ENCODE measurements around the gene AFAP1L2. TPM values are rescaled to one million over a fixed set of nuclear protein-coding genes. Genes with fewer than 3 reads are reported as not detected.
A peak's percentile ranks its signal among the peaks of the same experiment; 100 is the strongest.

AFAP1L2 gene
- total RNA-seq, 1 donor, result 7.3 TPM

DNA sequence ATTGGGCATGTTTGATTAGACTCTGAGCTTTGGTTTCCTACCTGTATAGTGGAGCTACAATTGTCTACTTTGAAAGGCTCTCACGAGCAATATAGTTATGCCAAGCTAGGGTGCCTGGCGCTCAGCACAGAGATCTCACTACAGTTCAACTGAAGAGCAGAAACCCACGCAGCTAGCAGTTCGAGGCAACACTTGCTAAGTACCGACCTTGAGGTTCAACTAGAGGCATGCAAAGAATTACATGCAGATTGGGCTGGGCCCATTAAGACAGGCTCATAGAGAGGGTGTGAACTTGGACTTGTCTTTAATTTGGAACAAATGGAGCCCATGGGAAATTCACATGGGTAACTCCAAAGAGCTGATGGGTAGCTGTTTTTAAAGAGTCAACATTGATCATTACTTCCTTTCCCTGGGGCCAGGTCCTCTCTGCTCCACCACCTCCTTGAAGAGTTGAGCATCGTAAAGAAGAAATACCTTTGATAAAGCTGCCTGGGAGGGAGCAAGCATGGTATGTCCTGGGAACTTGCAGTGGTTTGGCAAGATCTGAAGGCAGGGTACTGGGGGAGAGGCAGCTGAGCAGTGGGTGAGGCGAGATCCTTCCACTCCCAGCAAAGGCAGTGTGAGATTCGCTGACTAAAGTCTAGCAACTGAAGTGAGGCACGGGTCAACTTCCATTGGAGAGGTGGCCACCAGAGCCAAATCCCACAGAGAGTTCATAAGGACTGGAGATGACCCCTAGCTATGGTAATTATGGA, 25.5 kb upstream of the AFAP1L2 start:
- TF ChIP-seq, protein P1, sequence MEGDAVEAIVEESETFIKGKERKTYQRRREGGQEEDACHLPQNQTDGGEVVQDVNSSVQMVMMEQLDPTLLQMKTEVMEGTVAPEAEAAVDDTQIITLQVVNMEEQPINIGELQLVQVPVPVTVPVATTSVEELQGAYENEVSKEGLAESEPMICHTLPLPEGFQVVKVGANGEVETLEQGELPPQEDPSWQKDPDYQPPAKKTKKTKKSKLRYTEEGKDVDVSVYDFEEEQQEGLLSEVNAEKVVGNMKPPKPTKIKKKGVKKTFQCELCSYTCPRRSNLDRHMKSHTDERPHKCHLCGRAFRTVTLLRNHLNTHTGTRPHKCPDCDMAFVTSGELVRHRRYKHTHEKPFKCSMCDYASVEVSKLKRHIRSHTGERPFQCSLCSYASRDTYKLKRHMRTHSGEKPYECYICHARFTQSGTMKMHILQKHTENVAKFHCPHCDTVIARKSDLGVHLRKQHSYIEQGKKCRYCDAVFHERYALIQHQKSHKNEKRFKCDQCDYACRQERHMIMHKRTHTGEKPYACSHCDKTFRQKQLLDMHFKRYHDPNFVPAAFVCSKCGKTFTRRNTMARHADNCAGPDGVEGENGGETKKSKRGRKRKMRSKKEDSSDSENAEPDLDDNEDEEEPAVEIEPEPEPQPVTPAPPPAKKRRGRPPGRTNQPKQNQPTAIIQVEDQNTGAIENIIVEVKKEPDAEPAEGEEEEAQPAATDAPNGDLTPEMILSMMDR (IDR thresholded peaks at IDR 0.05; ENCODE audit: insufficient read depth, low read depth, low read length), result no peak
- no peak for DNase-seq (ENCODE audit: low read depth)
- H3K4me3 ChIP-seq (ENCODE audit: low read depth, low read length), result no peak overlapping the region

DNA sequence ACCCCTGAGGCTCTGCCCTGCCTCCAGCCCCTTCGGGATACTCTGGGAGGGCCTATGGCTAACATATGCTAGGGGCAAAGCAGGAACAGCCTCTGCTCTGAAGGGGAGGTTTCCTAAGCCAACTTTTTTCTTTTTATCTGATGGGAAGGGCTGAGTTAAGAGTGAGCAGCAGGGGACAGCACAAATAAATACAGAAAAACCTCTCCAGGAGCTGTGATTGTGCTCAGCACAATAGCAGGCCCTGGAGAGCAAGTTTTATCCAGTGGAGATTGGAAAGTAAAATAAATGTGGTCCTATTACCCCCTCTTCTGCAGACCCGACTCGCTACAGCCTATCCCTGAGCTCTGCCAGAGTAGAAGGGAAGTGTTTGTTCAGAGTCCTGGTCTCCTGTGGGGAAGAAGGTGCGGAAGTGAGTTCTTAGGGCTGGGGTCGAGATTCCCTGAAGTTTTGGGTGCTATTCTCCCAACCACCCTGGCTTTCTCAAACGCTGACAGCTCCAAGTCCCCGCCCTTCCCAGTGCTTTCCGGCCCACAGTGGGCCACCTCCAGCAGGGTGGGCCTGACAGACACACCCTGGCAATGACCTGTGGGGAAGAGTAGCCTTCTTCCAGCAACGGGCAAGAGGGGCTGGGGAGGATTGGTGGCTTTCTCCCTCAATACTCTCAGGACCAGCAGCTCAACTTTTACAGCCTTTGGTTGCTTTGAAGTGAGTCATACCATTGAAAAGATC, 23.0 kb upstream of the AFAP1L2 start:
- no peak overlapping the region for H3K4me3 ChIP-seq (ENCODE audit: low read depth, low read length)
- TF ChIP-seq, protein P1 (IDR thresholded peaks at IDR 0.05; ENCODE audit: insufficient read depth, low read depth, low read length), result peak; percentile 6
- DNase-seq (ENCODE audit: low read depth), result no peak

DNA sequence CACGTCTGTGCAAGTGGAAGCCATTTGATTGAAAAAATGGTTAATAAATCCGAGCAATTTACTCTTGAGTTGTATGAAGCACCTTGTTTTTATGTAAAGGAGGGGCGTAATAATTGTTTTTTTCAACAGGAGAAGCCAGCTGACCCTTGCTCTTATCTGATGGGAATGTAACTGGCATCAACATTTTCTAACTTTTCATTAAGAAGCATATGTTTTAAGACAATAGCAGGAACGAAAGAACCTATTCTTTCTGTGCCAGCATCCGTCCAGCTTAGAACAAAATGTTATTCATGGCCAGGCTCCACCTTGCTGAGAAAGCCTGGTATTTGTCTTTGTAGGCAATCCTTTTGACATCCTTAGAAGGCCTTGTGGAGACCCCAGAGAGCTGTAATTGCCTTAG, 22.2 kb upstream of the AFAP1L2 start:
- H3K4me3 ChIP-seq (ENCODE audit: low read depth, low read length), result no peak overlapping the region
- no peak for DNase-seq (ENCODE audit: low read depth)
- TF ChIP-seq, protein P1 (IDR thresholded peaks at IDR 0.05; ENCODE audit: insufficient read depth, low read depth, low read length), result no peak

DNA sequence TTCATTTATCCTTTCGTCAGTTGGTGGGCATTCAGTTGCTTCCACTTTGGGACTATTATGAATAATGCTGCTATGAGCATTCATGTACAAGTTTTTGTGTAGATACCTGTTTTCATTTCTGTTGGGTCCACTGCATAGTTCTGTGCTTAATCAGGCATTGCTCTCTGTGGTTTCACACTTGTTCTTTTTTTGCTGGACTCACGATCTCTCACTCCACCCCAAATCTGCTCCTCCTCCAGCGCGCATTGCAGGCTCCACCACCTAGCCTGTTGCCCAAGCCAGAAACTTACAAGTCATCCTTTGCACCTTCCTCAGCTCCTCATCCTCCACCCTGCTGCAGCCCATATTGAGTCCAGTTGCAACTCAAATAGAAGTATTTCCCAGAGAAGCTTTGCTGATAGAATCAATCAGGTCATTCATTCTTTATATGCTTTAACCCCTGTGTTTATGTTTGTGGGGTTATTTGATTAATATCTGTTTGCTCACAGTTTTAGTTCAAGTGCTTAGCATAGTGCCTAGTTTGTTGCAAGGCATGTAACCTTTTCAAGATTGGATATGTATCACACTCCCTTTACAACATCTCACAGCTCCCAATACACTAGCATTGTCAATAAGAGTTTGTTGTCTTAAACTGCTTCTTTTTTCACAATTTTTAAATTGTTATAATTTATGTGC, 16.6 kb upstream of the AFAP1L2 start:
- TF ChIP-seq, protein P1 (IDR thresholded peaks at IDR 0.05; ENCODE audit: insufficient read depth, low read depth, low read length), result no peak
- no peak for DNase-seq (ENCODE audit: low read depth)
- no peak overlapping the region for H3K4me3 ChIP-seq (ENCODE audit: low read depth, low read length)

DNA sequence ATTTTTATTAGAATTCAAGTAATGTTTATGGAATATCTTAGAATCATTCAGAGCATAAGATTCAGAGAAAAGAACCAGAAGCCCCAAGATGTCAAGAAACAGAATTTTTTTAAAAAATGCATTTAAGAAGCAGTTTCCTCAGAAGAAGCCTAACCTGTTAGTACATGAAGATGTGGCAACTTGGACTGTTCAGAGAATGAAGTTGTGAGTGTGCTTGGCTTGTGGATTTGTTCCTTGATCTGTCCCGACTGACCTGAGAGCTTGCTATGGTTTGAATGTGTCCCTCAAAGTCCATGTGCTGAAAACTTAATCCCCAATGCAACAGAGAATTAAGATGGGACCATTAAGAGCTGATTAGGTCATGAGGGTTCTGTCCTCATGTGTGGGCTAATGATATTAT, 13.8 kb upstream of the AFAP1L2 start:
- H3K4me3 ChIP-seq (ENCODE audit: low read depth, low read length), result no peak overlapping the region
- TF ChIP-seq, protein P1 (IDR thresholded peaks at IDR 0.05; ENCODE audit: insufficient read depth, low read depth, low read length), result no peak
- DNase-seq (ENCODE audit: low read depth), result no peak

DNA sequence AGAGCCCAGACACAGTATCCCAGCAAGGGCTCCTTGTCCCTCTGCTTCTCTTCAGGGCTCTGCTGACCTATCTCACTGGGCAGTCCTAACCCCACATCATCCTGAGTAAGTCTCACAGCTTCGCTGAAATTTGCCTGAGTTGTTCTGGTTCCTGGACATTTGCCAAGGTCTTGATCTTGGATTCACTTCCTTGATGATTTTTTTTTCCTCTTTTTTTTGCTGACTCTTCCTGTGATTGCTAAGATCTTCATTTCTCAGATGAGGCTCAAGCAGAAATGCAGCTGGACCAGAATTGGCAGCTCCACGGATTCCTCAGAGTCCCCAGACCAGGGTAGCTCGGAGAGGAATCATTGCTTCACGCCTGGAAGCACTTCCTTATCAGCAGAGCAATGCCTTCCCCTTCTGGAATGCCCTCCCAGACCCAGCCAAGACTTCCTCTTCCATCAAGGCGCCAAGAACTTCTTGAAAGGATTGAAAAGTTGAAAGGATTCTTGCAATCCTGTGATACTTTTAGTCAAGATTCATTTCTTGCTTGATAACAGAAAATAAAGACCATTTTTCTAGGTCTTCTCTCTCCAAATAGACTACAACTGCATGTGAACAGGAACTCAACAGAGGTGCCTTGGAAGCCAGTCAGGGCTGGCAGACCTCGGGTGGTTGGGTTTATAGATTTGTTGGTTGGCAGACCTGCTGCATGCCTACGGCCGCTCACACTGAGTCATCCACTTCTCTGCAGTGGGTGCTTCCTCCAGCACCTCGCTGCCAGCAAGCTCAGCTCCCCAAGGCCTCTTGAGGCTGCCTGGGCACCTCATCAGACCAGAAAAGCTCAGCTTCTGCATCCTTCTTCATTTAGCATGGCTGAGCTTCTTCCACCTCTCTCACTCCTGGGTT, 8.8 kb upstream of the AFAP1L2 start:
- H3K4me3 ChIP-seq (ENCODE audit: low read depth, low read length), result no peak overlapping the region
- TF ChIP-seq, protein P1 (IDR thresholded peaks at IDR 0.05; ENCODE audit: insufficient read depth, low read depth, low read length), result no peak
- peak; percentile 54 for DNase-seq (ENCODE audit: low read depth)
